ENCODE results near the gene NLGN1.
"Not testable (repeated sequence)": the region's sequence is repeated elsewhere in the genome, so short reads cannot be mapped to it uniquely, and the experiment has no call there.

The NLGN1 gene

DNA sequence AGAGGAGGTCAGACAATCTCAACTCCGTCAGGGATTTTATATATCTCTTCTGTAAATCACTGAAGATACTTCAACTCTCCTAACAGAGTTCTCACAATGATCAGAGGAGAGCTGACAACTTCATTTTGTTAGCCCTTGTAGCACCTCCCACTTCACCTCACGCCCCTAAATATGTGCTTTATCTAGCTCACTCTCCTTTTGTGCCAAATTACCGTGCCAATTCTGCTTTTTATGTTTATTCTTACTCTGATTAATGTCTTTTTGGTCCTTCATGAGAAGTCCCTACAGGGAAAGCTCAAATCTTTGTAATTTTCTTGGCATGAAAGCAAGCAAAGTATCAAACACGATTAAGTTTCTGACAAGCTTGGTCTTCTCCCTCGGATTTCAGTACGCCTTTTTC is 825.5 kb downstream of the NLGN1 start:
- no CpG with 5 or more reads among the region's 6 CpGs for WGBS (ENCODE audit: insufficient coverage, insufficient read length)
- H3K27me3 ChIP-seq (ENCODE audit: control insufficient read depth, insufficient read depth, low read length) = no peaks in the 10 kb centered on the region
- no peaks in the 10 kb centered on the region for H3K4me1 ChIP-seq (ENCODE audit: control insufficient read depth, insufficient read depth, low read length)
- no peak for DNase-seq (ENCODE audit: low read depth, low spot score)
- no peak overlapping the region for H3K4me3 ChIP-seq (ENCODE audit: low read length)
- no peaks in the 10 kb centered on the region for H3K9me3 ChIP-seq (ENCODE audit: control insufficient read depth, insufficient read depth, low read length)
- no peak overlapping the region for H3K27ac ChIP-seq (ENCODE audit: low read length)
- H3K36me3 ChIP-seq (ENCODE audit: control insufficient read depth, insufficient read depth, low read length) = no peaks in the 10 kb centered on the region

DNA sequence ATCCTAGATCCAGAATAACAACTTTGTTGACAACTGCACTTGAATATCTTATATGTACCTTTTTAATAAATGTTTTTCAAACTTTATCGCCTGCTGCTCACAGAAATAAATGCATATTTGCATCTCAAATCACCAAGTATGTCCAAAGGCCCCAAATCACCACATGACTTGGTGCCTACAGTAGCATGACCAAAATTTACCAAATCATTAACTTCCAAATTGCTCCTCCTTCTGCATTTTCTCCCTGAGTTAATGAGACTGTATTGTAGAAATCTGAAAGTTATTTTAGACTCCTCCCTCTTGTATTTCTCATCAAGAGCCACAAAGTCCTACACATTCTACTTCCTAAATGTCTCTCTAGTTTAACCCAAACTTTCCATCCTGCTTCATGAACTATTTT is 826.1 kb downstream of the NLGN1 start:
- Histone ChIP-seq H3K4me1 (ENCODE audit: control insufficient read depth, insufficient read depth, low read length) (no peaks in the 10 kb centered on the region), H3K27ac (ENCODE audit: low read length) (no peak overlapping the region), H3K36me3 (ENCODE audit: control insufficient read depth, insufficient read depth, low read length) (no peaks in the 10 kb centered on the region), H3K9me3 (ENCODE audit: control insufficient read depth, insufficient read depth, low read length) (no peaks in the 10 kb centered on the region), H3K27me3 (ENCODE audit: control insufficient read depth, insufficient read depth, low read length) (no peaks in the 10 kb centered on the region), H3K4me3 (ENCODE audit: low read length) (no peak overlapping the region)
- DNase-seq (ENCODE audit: low read depth, low spot score) = no peak
- WGBS (ENCODE audit: insufficient coverage, insufficient read length) = no CpG with 5 or more reads among the region's 1 CpG

DNA sequence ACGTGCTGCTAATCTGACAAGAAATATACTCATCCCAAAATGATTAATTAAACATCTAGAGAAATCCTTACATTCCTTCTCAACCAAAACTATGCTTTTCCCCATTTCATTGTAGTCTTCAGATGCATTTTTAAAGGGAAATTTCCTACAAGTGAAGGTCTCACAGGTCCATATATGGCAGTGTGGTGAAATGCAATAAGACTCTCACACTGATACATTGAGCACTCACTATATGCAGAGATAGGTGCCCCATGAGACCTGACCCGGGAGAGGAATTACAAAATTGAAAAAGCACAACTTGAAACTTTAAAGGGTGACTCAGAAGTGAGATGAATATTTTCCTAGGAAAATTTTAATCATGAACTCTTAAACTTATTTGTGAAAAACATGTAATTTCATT is 832.4 kb downstream of the NLGN1 start:
- no peak for DNase-seq (ENCODE audit: low read depth, low spot score)
- Histone ChIP-seq H3K27me3 (ENCODE audit: control insufficient read depth, insufficient read depth, low read length) (no peaks in the 10 kb centered on the region), H3K4me3 (ENCODE audit: low read length) (no peak overlapping the region), H3K4me1 (ENCODE audit: control insufficient read depth, insufficient read depth, low read length) (peaks cover 5% of the 10 kb centered on the region), H3K27ac (ENCODE audit: low read length) (no peak overlapping the region), H3K36me3 (ENCODE audit: control insufficient read depth, insufficient read depth, low read length) (no peaks in the 10 kb centered on the region), H3K9me3 (ENCODE audit: control insufficient read depth, insufficient read depth, low read length) (no peaks in the 10 kb centered on the region)
- WGBS (ENCODE audit: insufficient coverage, insufficient read length) = no CpG with 5 or more reads among the region's 2 CpGs

DNA sequence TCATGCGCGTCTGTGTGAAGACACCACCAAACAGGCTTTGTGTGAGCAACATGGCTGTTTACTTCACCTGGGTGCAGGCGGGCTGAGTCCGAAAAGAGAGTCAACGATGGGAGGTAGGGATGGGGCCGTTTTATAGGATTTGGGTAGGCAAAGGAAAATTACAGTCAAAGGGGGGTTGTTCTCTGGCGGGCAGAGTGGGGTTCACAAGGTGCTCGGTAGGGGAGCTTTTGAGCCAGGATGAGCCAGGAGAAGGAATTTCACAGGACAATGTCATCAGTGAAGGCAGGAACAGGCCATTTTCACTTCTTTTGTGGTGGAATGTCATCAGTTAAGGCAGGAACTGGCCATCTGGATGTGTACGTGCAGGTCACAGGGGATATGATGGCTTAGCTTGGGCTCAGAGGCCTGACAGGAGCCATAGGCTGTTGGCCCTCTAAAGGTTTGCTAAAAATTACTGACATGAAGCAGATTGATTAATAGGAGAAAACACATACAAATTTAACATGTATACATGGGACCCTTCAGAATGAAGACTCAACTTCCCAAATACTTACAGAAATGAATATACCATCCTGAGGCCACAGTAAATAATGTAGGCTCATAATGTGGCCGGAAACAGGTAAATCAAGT is 834.6 kb downstream of the NLGN1 start:
- H3K36me3 ChIP-seq (ENCODE audit: control insufficient read depth, insufficient read depth, low read length); H3K4me3 ChIP-seq (ENCODE audit: low read length); DNase-seq (ENCODE audit: low read depth, low spot score); H3K27me3 ChIP-seq (ENCODE audit: control insufficient read depth, insufficient read depth, low read length); H3K9me3 ChIP-seq (ENCODE audit: control insufficient read depth, insufficient read depth, low read length); H3K4me1 ChIP-seq (ENCODE audit: control insufficient read depth, insufficient read depth, low read length): not testable (repeated sequence)
- WGBS (ENCODE audit: insufficient coverage, insufficient read length) = no CpG with 5 or more reads among the region's 10 CpGs
- peak overlapping the region; percentile 95 for H3K27ac ChIP-seq (ENCODE audit: low read length)

DNA sequence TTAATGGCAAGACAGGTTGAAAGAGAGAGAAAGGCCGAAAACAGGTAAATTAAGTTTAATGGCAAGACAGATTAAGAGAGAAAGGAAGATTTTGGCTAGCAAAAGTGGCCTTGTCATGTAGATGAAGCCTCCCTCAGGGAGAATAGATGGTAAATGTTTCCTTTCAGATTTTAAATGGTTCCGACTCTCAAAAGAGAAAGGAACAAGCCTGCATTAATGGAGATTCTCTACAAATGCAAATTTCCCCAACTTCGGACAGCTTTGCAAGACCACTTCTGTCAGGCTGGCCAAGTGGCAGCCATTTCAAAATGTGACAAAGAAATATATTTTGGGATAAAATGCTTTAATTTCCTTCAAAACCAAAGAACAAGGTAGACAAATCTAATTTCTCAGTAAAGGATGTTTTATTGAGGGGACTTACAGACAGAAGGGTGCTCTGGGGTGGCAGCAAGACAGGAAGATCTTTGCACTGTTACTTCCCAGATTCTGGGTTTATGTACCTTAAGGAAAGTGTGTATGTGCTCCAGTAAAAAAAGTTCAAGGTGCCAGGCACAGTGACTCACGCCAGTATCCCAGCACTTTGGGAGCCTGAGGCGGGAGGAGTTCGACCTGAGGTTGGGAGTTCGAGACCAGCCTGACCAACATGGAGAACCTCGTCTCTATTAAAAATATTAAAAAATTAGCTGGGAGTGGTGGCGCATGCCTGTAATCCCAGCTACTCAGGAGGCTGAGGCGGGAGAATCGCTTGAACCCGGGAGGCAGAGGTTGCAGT is 835.3 kb downstream of the NLGN1 start:
- Histone ChIP-seq H3K4me3 (ENCODE audit: low read length) (no peak overlapping the region), H3K4me1 (ENCODE audit: control insufficient read depth, insufficient read depth, low read length) (peaks cover 5% of the 10 kb centered on the region), H3K36me3 (ENCODE audit: control insufficient read depth, insufficient read depth, low read length) (no peaks in the 10 kb centered on the region), H3K27ac (ENCODE audit: low read length) (no peak overlapping the region), H3K27me3 (ENCODE audit: control insufficient read depth, insufficient read depth, low read length) (no peaks in the 10 kb centered on the region), H3K9me3 (ENCODE audit: control insufficient read depth, insufficient read depth, low read length) (no peaks in the 10 kb centered on the region)
- DNase-seq (ENCODE audit: low read depth, low spot score) = peak; percentile 77
- WGBS (ENCODE audit: insufficient coverage, insufficient read length) = no CpG with 5 or more reads among the region's 12 CpGs

DNA sequence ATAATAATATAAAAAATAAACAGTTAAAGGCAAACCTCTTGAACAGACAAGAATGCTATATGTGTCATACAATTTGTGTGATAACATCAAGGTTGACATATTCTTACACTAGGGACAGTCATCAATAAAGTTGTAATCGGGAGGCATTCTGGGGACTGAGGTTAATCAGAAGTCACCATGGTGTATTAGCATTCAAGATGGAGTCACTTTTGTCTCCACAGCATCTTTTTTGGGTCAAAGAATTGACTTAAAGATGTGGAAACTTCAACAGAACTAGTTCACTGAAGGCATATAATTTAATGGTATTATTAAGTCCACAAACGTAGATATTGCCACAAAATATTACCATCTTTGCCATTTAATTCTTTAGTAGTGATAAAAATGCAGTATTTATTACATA is 836.0 kb downstream of the NLGN1 start:
- Histone ChIP-seq H3K27ac (ENCODE audit: low read length) (no peak overlapping the region), H3K4me1 (ENCODE audit: control insufficient read depth, insufficient read depth, low read length) (peaks cover 5% of the 10 kb centered on the region), H3K36me3 (ENCODE audit: control insufficient read depth, insufficient read depth, low read length) (no peaks in the 10 kb centered on the region), H3K9me3 (ENCODE audit: control insufficient read depth, insufficient read depth, low read length) (no peaks in the 10 kb centered on the region), H3K27me3 (ENCODE audit: control insufficient read depth, insufficient read depth, low read length) (no peaks in the 10 kb centered on the region), H3K4me3 (ENCODE audit: low read length) (no peak overlapping the region)
- no CpG with 5 or more reads among the region's 2 CpGs for WGBS (ENCODE audit: insufficient coverage, insufficient read length)
- DNase-seq (ENCODE audit: low read depth, low spot score) = no peak

DNA sequence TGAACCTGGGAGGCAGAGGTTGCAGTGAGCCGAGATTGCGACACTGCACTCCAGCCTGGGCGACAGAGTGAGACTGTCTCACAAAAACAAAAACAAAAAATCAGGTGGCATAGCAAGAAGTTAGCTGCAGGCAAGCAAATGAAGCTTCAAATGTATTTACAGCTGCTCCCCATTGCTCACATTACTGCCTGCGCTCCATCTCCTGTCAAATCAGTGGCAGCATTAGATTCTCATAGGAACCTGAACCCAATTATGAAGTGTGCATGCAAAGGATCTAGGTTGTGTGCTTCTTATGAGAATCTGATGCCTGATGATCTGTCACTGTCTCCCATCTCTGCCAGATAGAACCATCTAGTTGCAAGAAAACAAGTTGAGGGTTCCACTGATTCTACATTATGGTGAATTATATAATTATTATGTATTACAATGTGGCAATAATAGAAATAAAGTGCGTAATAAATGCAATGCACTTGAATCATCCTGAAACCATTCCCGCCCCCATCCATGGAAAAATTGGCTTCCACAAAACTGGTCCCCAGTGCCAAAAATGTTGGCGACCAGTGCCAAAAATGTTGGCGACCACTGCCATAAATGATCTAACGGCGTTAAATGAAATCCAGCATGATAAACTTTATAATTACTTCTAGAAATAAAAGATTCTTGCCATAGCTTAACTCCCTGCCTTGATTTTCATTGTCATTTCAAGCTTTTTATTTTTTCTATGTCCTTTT is 844.9 kb downstream of the NLGN1 start:
- Histone ChIP-seq H3K4me1 (ENCODE audit: control insufficient read depth, insufficient read depth, low read length) (no peaks in the 10 kb centered on the region), H3K27ac (ENCODE audit: low read length) (no peak overlapping the region), H3K9me3 (ENCODE audit: control insufficient read depth, insufficient read depth, low read length) (no peaks in the 10 kb centered on the region), H3K36me3 (ENCODE audit: control insufficient read depth, insufficient read depth, low read length) (no peaks in the 10 kb centered on the region), H3K27me3 (ENCODE audit: control insufficient read depth, insufficient read depth, low read length) (no peaks in the 10 kb centered on the region; the same call in 1 of the 2 replicates), H3K4me3 (ENCODE audit: low read length) (no peak overlapping the region)
- no peak for DNase-seq (ENCODE audit: low read depth, low spot score)
- no CpG with 5 or more reads among the region's 10 CpGs for WGBS (ENCODE audit: insufficient coverage, insufficient read length)

DNA sequence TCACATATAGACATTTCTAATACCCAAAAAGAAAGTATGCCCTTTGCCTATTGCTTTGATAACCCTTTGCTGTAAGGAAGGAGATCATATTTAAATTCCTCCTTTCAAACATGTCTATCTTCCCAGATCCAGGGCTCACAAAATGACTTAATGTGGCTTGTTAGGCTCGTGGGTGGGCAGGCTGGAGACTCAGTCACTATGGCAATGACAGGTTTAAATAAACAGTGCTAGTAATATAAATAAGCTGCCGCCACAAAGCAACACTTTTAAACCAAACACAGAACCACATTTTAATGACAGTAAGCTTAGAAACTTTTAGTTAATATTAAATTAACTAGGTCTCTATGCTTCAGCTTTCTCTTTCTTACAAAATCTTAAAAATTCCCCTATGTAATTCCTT is 845.6 kb downstream of the NLGN1 start:
- Histone ChIP-seq H3K4me1 (ENCODE audit: control insufficient read depth, insufficient read depth, low read length) (no peaks in the 10 kb centered on the region), H3K27ac (ENCODE audit: low read length) (no peak overlapping the region), H3K36me3 (ENCODE audit: control insufficient read depth, insufficient read depth, low read length) (no peaks in the 10 kb centered on the region), H3K4me3 (ENCODE audit: low read length) (no peak overlapping the region), H3K27me3 (ENCODE audit: control insufficient read depth, insufficient read depth, low read length) (no peaks in the 10 kb centered on the region; the same call in 1 of the 2 replicates), H3K9me3 (ENCODE audit: control insufficient read depth, insufficient read depth, low read length) (no peaks in the 10 kb centered on the region)
- DNase-seq (ENCODE audit: low read depth, low spot score) = no peak
- no CpG with 5 or more reads among the region's 2 CpGs for WGBS (ENCODE audit: insufficient coverage, insufficient read length)

DNA sequence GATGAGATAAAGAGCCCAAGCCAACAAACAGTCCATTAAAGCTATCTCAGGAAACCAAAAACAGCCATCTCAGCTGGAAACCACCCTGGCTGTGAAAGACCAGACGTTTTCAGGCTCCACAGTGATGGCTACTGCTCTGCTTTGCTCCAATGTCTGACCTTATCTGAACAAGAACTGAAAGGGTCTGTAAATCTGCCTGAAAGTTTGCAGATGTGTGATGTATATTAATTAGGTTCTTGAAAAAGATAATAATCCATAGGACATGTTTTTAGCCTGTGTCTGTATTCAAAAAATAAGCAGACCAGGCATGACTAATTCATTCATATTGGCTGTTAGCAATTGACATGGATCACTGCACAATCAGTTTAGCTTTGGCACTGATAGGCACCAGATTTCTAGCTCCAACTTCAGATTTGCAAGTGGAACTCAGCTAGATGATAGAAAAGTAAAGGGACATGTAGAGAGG is 850.2 kb downstream of the NLGN1 start:
- Histone ChIP-seq H3K36me3 (ENCODE audit: control insufficient read depth, insufficient read depth, low read length) (no peaks in the 10 kb centered on the region), H3K27me3 (ENCODE audit: control insufficient read depth, insufficient read depth, low read length) (no peaks in the 10 kb centered on the region; the same call in 1 of the 2 replicates), H3K27ac (ENCODE audit: low read length) (no peak overlapping the region), H3K4me3 (ENCODE audit: low read length) (no peak overlapping the region), H3K4me1 (ENCODE audit: control insufficient read depth, insufficient read depth, low read length) (no peaks in the 10 kb centered on the region), H3K9me3 (ENCODE audit: control insufficient read depth, insufficient read depth, low read length) (no peaks in the 10 kb centered on the region)
- no CpG with 5 or more reads among the region's 1 CpG for WGBS (ENCODE audit: insufficient coverage, insufficient read length)
- DNase-seq (ENCODE audit: low read depth, low spot score) = no peak

DNA sequence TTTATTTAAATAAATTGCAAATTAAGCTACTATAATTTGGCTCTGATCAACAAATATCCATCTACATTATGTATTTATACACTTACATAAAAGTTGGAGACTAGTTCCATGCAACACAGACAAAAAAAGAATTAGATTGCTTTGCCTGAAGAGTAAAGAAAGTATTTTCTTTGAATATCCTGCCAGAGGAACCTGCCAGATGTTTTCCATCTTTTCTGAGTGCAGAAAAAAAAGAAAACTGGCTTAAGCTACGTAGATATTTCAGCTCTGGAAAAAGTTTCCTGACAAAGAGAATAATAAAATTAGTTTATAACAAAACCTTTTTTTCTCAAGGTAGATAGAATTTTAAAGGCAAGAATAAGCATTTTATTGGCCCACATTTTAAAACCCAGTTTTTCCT is 854.1 kb downstream of the NLGN1 start:
- H3K27ac ChIP-seq (ENCODE audit: low read length) = no peak overlapping the region
- H3K36me3 ChIP-seq (ENCODE audit: control insufficient read depth, insufficient read depth, low read length) = no peaks in the 10 kb centered on the region
- H3K4me1 ChIP-seq (ENCODE audit: control insufficient read depth, insufficient read depth, low read length) = no peaks in the 10 kb centered on the region
- H3K27me3 ChIP-seq (ENCODE audit: control insufficient read depth, insufficient read depth, low read length) = no peaks in the 10 kb centered on the region
- H3K4me3 ChIP-seq (ENCODE audit: low read length) = no peak overlapping the region
- H3K9me3 ChIP-seq (ENCODE audit: control insufficient read depth, insufficient read depth, low read length) = no peaks in the 10 kb centered on the region
- no CpG with 5 or more reads among the region's 1 CpG for WGBS (ENCODE audit: insufficient coverage, insufficient read length)
- DNase-seq (ENCODE audit: low read depth, low spot score) = no peak
